Neuron (in vitro differentiated cells): Measurements from ENCODE around the gene RINL.

ENCODE experiments used
- H2AFZ ChIP-seq: one replicate; pipeline ENCODE4 v1.6.1; 2013; ENCODE audit warnings: low read depth, mild to moderate bottlenecking, inconsistent platforms, low read length, moderate library complexity
- H3K27me3 ChIP-seq: one replicate; pipeline ENCODE4 v1.6.1; 2013; ENCODE audit warnings: low read length; ENCODE audit not compliant: insufficient read depth
- H3K36me3 ChIP-seq: one replicate; pipeline ENCODE4 v1.6.1; 2013; ENCODE audit warnings: low read length; ENCODE audit not compliant: insufficient read depth
- H3K4me1 ChIP-seq: one replicate; pipeline ENCODE4 v1.6.1; 2013; ENCODE audit warnings: low read length; ENCODE audit not compliant: insufficient read depth
- H3K4me3 ChIP-seq: 2 replicates; pipeline ENCODE4 v1.5.1; 2013; ENCODE audit warnings: mild to moderate bottlenecking, low read length, moderate library complexity
- H3K9me3 ChIP-seq: one replicate; pipeline ENCODE4 v1.6.1; 2013; ENCODE audit warnings: low read length

Gene RINL

GRCh38 chr19:38845374-38846024 is 32.6 kb downstream of the RINL start:
- Histone ChIP-seq H3K9me3 (no peaks in the 10 kb centered on the region), H3K27me3 (no peaks in the 10 kb centered on the region), H3K36me3 (peaks cover 77% of the 10 kb centered on the region), H3K4me3 (no peak overlapping the region), H2AFZ (no peak overlapping the region), H3K4me1 (peaks cover 17% of the 10 kb centered on the region)

- Histone ChIP-seq H3K4me1 (peaks cover 17% of the 10 kb centered on the region), H3K9me3 (no peaks in the 10 kb centered on the region), H2AFZ (no peak overlapping the region), H3K36me3 (peaks cover 89% of the 10 kb centered on the region), H3K27me3 (no peaks in the 10 kb centered on the region), H3K4me3 (no peak overlapping the region)
Measured at GRCh38 chr19:38844093-38844686, 33.9 kb downstream of the RINL start.

- H3K9me3 ChIP-seq = no peaks in the 10 kb centered on the region
- peaks cover 12% of the 10 kb centered on the region for H3K4me1 ChIP-seq
- peaks cover 92% of the 10 kb centered on the region for H3K36me3 ChIP-seq
- no peaks in the 10 kb centered on the region for H3K27me3 ChIP-seq
- no peak overlapping the region for H3K4me3 ChIP-seq
- H2AFZ ChIP-seq = no peak overlapping the region
Measured at GRCh38 chr19:38843175-38843758, 34.8 kb downstream of the RINL start.

GRCh38 chr19:38842439-38843174 is 35.5 kb downstream of the RINL start:
- H2AFZ ChIP-seq = no peak overlapping the region
- H3K27me3 ChIP-seq = no peaks in the 10 kb centered on the region
- no peaks in the 10 kb centered on the region for H3K9me3 ChIP-seq
- peaks cover 94% of the 10 kb centered on the region for H3K36me3 ChIP-seq
- no peak overlapping the region for H3K4me3 ChIP-seq
- peaks cover 7% of the 10 kb centered on the region for H3K4me1 ChIP-seq

- Histone ChIP-seq H3K9me3 (no peaks in the 10 kb centered on the region), H3K4me3 (no peak overlapping the region), H2AFZ (no peak overlapping the region), H3K36me3 (peaks cover 94% of the 10 kb centered on the region), H3K27me3 (no peaks in the 10 kb centered on the region), H3K4me1 (no peaks in the 10 kb centered on the region)
Measured at GRCh38 chr19:38841787-38842438, 36.2 kb downstream of the RINL start.

GRCh38 chr19:38841180-38841766 is 36.8 kb downstream of the RINL start:
- no peak overlapping the region for H2AFZ ChIP-seq
- no peaks in the 10 kb centered on the region for H3K4me1 ChIP-seq
- H3K4me3 ChIP-seq = no peak overlapping the region
- H3K27me3 ChIP-seq = no peaks in the 10 kb centered on the region
- no peaks in the 10 kb centered on the region for H3K9me3 ChIP-seq
- H3K36me3 ChIP-seq = peaks cover 95% of the 10 kb centered on the region

GRCh38 chr19:38840583-38840968 is 37.5 kb downstream of the RINL start:
- Histone ChIP-seq H3K36me3 (peaks cover 95% of the 10 kb centered on the region), H3K9me3 (no peaks in the 10 kb centered on the region), H3K27me3 (no peaks in the 10 kb centered on the region), H3K4me3 (no peak overlapping the region), H2AFZ (no peak overlapping the region), H3K4me1 (no peaks in the 10 kb centered on the region)

GRCh38 chr19:38839816-38840582 is 38.1 kb downstream of the RINL start:
- H3K36me3 ChIP-seq = peaks cover 96% of the 10 kb centered on the region
- no peaks in the 10 kb centered on the region for H3K4me1 ChIP-seq
- no peaks in the 10 kb centered on the region for H3K9me3 ChIP-seq
- no peak overlapping the region for H3K4me3 ChIP-seq
- H2AFZ ChIP-seq = no peak overlapping the region
- H3K27me3 ChIP-seq = no peaks in the 10 kb centered on the region

- H3K4me1 ChIP-seq = no peaks in the 10 kb centered on the region
- no peaks in the 10 kb centered on the region for H3K27me3 ChIP-seq
- H3K36me3 ChIP-seq = peaks cover 89% of the 10 kb centered on the region
- H2AFZ ChIP-seq = no peak overlapping the region
- no peaks in the 10 kb centered on the region for H3K9me3 ChIP-seq
- H3K4me3 ChIP-seq = no peak overlapping the region
Measured at GRCh38 chr19:38838986-38839761, 38.9 kb downstream of the RINL start.

GRCh38 chr19:38838208-38838985 is 39.7 kb downstream of the RINL start:
- H3K27me3 ChIP-seq = no peaks in the 10 kb centered on the region
- no peak overlapping the region for H2AFZ ChIP-seq
- H3K36me3 ChIP-seq = peaks cover 82% of the 10 kb centered on the region
- no peaks in the 10 kb centered on the region for H3K9me3 ChIP-seq
- H3K4me1 ChIP-seq = no peaks in the 10 kb centered on the region
- H3K4me3 ChIP-seq = no peak overlapping the region

GRCh38 chr19:38837656-38838121 is 40.4 kb downstream of the RINL start:
- no peaks in the 10 kb centered on the region for H3K27me3 ChIP-seq
- H3K4me3 ChIP-seq = no peak overlapping the region
- H3K4me1 ChIP-seq = no peaks in the 10 kb centered on the region
- peaks cover 75% of the 10 kb centered on the region for H3K36me3 ChIP-seq
- H3K9me3 ChIP-seq = no peaks in the 10 kb centered on the region
- H2AFZ ChIP-seq = no peak overlapping the region
